Measurements from ENCODE around the gene PDLIM3.

Gene PDLIM3

DNA sequence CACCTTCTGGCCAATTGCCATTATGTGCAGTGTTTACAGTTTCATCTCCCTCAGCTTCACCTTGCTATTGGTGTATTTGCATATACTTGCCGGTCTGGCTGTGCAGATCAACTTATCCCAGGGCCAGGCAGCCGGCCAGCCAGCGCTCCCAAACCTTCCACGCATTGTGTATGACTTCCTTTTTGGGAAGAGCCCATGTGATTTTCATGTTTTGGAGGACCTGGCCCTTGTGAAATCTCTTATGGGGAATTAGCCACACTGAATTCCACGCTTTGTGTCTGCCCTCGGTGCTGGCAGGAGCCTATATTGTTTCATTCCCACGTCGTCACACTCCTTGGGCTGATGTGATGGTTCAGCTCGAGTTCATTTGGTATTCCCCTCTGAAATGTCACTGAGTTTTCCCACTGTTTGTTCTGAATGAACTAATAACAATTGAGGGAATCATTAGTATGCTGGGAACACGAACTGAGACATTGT lies 6.0 kb upstream of the PDLIM3 start:
- DNase-seq (ENCODE audit: low spot score) = no peak
- TF ChIP-seq, protein P1, sequence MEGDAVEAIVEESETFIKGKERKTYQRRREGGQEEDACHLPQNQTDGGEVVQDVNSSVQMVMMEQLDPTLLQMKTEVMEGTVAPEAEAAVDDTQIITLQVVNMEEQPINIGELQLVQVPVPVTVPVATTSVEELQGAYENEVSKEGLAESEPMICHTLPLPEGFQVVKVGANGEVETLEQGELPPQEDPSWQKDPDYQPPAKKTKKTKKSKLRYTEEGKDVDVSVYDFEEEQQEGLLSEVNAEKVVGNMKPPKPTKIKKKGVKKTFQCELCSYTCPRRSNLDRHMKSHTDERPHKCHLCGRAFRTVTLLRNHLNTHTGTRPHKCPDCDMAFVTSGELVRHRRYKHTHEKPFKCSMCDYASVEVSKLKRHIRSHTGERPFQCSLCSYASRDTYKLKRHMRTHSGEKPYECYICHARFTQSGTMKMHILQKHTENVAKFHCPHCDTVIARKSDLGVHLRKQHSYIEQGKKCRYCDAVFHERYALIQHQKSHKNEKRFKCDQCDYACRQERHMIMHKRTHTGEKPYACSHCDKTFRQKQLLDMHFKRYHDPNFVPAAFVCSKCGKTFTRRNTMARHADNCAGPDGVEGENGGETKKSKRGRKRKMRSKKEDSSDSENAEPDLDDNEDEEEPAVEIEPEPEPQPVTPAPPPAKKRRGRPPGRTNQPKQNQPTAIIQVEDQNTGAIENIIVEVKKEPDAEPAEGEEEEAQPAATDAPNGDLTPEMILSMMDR (IDR thresholded peaks at IDR 0.05; ENCODE audit: borderline replicate concordance, control extremely low read depth, extremely low read depth, insufficient read depth, missing control alignments) = no peak
- in situ Hi-C loops (cut with MboI; ENCODE audit: low sequenced_read_pairs, unreplicated experiment) = no loop called here

DNA sequence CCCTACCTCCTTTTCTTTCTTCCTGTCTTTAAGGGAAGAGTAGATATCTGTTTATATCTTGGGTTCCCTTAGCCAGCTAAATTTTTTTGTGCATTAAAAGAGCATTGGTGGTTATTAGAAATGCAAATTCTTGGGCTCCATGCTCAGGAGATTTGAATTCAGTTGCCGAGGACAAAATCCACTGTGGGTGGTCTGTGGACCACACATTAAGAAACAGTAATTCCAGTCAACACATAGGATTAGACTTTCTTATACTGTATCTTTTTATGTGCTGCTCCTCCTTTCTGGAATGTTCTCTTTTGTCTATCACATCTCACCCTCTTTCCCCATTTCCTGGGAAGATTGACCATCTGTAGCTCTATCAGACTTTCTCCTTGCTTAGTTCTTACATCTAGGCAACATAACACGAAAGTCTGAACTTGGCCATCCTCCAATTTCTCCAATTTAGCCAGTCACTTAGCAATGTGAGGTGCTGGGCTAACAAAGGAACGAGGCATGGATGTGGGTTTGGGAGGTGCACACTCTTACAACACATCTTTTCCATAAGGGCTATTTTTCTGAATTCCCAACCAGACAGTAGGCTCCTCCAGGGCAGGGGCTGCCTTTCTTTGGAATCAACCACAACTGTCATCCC lies 5.3 kb upstream of the PDLIM3 start:
- DNase-seq (ENCODE audit: low spot score) = no peak
- TF ChIP-seq, protein P1 (IDR thresholded peaks at IDR 0.05; ENCODE audit: borderline replicate concordance, control extremely low read depth, extremely low read depth, insufficient read depth, missing control alignments) = no peak
- in situ Hi-C loops (cut with MboI; ENCODE audit: low sequenced_read_pairs, unreplicated experiment) = no loop called here

DNA sequence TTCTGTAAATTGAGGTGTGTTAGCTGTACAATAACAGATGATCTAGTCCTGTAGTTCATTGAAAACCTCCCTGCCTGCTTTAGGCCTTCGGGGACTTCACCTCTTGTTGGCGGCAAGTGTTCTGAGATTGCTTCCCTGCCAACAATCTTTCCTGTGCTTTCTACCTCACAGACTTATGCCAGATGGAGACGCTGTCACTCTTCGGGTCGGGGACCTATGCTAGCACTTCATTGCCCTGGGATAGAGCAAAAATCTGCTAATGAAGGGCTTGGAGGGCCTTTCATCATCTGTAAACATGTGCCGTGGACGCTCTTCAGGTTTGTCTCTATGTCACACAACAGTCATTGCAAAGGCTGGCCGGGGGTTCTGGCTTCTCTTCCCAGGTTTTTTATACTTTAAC lies 4.7 kb upstream of the PDLIM3 start:
- no peak for DNase-seq (ENCODE audit: low spot score)
- in situ Hi-C loops (cut with MboI; ENCODE audit: low sequenced_read_pairs, unreplicated experiment) = no loop called here
- TF ChIP-seq, protein P1 (IDR thresholded peaks at IDR 0.05; ENCODE audit: borderline replicate concordance, control extremely low read depth, extremely low read depth, insufficient read depth, missing control alignments) = no peak

DNA sequence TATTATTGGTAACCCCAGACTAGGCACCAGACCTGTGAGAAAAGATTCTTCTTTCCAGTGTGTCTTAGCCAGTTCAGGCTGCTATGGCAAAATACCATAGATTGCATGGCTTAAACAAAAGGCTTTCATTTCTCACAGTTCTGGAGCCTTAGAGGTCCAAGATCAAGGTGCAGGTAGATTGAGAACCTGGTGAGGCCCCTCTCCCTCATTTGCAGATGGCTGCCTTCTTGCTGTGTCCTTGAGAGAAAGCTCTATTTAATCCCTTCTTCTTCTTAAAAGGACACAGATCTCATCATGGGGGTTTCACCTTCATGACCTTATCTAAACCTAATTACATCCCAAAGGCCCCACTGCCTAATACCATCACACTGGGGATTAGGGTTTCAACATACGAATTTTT lies 3.5 kb upstream of the PDLIM3 start:
- no peak for DNase-seq (ENCODE audit: low spot score)
- in situ Hi-C loops (cut with MboI; ENCODE audit: low sequenced_read_pairs, unreplicated experiment) = no loop called here
- TF ChIP-seq, protein P1 (IDR thresholded peaks at IDR 0.05; ENCODE audit: borderline replicate concordance, control extremely low read depth, extremely low read depth, insufficient read depth, missing control alignments) = no peak

DNA sequence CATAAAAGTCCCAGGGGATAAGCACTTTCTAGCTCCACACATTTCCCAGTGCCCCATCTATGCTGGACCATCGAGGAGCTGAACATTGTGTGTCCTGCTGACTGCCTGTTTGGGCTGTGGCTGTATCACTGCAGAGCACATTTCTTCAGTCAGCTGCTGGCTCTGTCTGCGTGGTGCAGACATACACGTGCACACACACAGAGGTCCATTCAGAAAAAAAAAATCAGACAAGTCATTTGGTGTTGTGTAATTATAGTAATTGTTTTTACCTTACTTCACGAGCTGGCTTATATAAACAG lies 1.1 kb upstream of the PDLIM3 start:
- no peak for DNase-seq (ENCODE audit: low spot score)
- TF ChIP-seq, protein P1 (IDR thresholded peaks at IDR 0.05; ENCODE audit: borderline replicate concordance, control extremely low read depth, extremely low read depth, insufficient read depth, missing control alignments) = no peak
- in situ Hi-C loops (cut with MboI; ENCODE audit: low sequenced_read_pairs, unreplicated experiment) = no loop called here

DNA sequence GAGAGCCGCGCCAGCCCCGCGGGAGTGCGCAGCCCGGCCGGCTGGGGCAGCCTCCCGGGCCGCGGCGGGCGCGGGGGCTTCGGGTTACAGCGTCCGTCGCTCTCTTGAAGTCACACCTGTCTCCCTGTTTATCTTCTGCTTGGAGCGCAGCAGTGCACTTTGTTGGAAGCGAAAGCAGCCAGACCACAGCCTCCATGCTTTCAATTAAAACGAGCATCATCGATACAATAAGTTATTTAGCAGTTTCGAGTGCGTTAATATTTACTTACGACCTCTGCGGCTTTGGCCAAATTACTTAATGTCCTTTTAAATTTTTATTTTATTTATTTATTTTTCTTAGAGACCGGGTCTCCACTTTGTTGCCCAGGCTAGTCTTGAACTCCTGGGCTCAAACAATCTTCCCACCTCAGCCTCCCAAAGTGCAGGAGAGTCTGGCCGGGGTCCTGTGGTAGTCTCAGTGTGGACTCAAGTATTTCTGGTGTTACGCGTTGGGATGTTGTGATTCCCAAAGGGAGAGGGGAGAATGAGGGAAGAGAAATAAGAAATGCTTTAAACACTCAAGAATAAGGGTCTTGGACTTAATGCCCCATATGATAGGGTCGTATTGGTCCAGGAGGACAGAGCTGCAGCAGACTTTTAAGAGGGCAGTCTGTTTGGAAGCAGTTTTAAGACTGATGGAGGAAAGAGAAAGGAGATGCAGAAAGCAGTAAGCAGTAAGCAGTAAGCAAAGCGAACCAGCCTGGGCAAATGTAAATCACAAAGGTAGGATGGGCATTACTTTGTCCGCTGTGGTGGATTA lies 504 bp upstream of the PDLIM3 start:
- no peak for DNase-seq (ENCODE audit: low spot score)
- TF ChIP-seq, protein P1 (IDR thresholded peaks at IDR 0.05; ENCODE audit: borderline replicate concordance, control extremely low read depth, extremely low read depth, insufficient read depth, missing control alignments) = no peak
- in situ Hi-C loops (cut with MboI; ENCODE audit: low sequenced_read_pairs, unreplicated experiment) = no loop called here
